PC-3 (cell line): ENCODE results near the gene AFG3L2. TPM values are rescaled to one million over a fixed set of nuclear protein-coding genes. Genes with fewer than 3 reads are reported as not detected.
"Not testable (repeated sequence)": the region's sequence is repeated elsewhere in the genome, so short reads cannot be mapped to it uniquely, and the experiment has no call there.

Experiments
- ATAC-seq: fragments of 200-7000 bp; cut with Tn5 transposase; 2 replicates; pipeline ENCODE4 v1.9.1; 2020; ENCODE audit warnings: mild to moderate bottlenecking, moderate library complexity
- BruUV-seq: library from RNA; stranded (reverse); fragments of 400-500 nt; replicated peaks from 2 replicates; lab custom pipeline; 2021; lab: Mats Ljungman, UMichigan
- CTCF ChIA-PET: fragments of 300-600 bp; sonication (Branson Sonifier 250); formaldehyde crosslinking; loops from one replicate; lab custom pipeline; 2022; ENCODE audit warnings: antibody characterized with exemption; lab: Charles Lee
- POLR2A ChIA-PET: fragments of 300-600 bp; sonication (Branson Sonifier 250); formaldehyde crosslinking; loops from one replicate; lab custom pipeline; 2022; ENCODE audit warnings: antibody characterized with exemption; ENCODE audit not compliant: unreplicated experiment; lab: Charles Lee
- DNase-seq: peaks from one replicate; pipeline ENCODE4 v3.0.0-alpha.2; 2015
- H2AFZ ChIP-seq: fragments of 300-600 bp; sonication (generic); 2 replicates; pipeline ENCODE4 v1.6.0; 2016; ENCODE audit warnings: antibody characterized with exemption, low read length
- H3F3A ChIP-seq: fragments of 300-600 bp; sonication (generic); one replicate; pipeline ENCODE4 v1.6.0; 2017; ENCODE audit warnings: antibody characterized with exemption, low read length, control low read depth, mild to moderate bottlenecking; ENCODE audit not compliant: unreplicated experiment
- H3K27ac ChIP-seq: fragments of 300-600 bp; sonication (generic); 2 replicates; pipeline ENCODE4 v1.5.1; 2016; ENCODE audit warnings: mild to moderate bottlenecking, low read length
- H3K27me3 ChIP-seq: fragments of 300-600 bp; sonication (generic); 2 replicates; pipeline ENCODE4 v1.6.1; 2016; ENCODE audit warnings: low read length, mixed read lengths
- H3K36me3 ChIP-seq: fragments of 300-600 bp; sonication (generic); 2 replicates; pipeline ENCODE4 v1.6.1; 2016; ENCODE audit warnings: low read depth, mixed run types, low read length, mixed read lengths
- H3K4me1 ChIP-seq: fragments of 300-600 bp; sonication (generic); 2 replicates; pipeline ENCODE4 v1.5.1; 2016; ENCODE audit warnings: low read length; ENCODE audit not compliant: insufficient read depth
- H3K4me2 ChIP-seq: fragments of 300-600 bp; sonication (generic); 2 replicates; pipeline ENCODE4 v1.6.0; 2016; ENCODE audit warnings: low read length
- H3K4me3 ChIP-seq: fragments of 300-600 bp; sonication (generic); 2 replicates; pipeline ENCODE4 v1.5.1; 2016; ENCODE audit warnings: mild to moderate bottlenecking, low read length, mixed read lengths
- H3K79me2 ChIP-seq: fragments of 300-600 bp; sonication (generic); 2 replicates; pipeline ENCODE4 v1.6.1; 2017; ENCODE audit warnings: low read length, mixed read lengths
- H3K9ac ChIP-seq: fragments of 300-600 bp; sonication (generic); 2 replicates; pipeline ENCODE4 v1.6.0; 2016; ENCODE audit warnings: mild to moderate bottlenecking, low read length
- H3K9me2 ChIP-seq: fragments of 300-600 bp; sonication (generic); replicated peaks from 2 replicates; pipeline ENCODE4 v1.6.1; 2016; ENCODE audit warnings: mixed run types, low read length, mixed read lengths
- H3K9me3 ChIP-seq: fragments of 300-600 bp; sonication (generic); 2 replicates; pipeline ENCODE4 v1.6.1; 2016; ENCODE audit warnings: low read length, mixed read lengths
- H4K20me1 ChIP-seq: fragments of 300-600 bp; sonication (generic); 2 replicates; pipeline ENCODE4 v1.6.1; 2016; ENCODE audit warnings: low read length, mixed read lengths
- CTCF ChIP-seq: fragments of 300-600 bp; sonication (generic); conservative IDR thresholded peaks from 2 replicates; pipeline ENCODE4 v1.5.1; 2017; ENCODE audit warnings: antibody characterized with exemption, low read depth, mild to moderate bottlenecking, low read length
- EZH2 ChIP-seq: fragments of 300-600 bp; sonication (generic); IDR thresholded peaks from one replicate; pipeline ENCODE4 v1.6.1; 2017; ENCODE audit warnings: antibody characterized with exemption, mild to moderate bottlenecking, low read length; ENCODE audit not compliant: unreplicated experiment
- EZH2phosphoT487 ChIP-seq: fragments of 300-600 bp; sonication (generic); IDR thresholded peaks from 2 replicates; pipeline ENCODE4 v1.6.1; 2018; ENCODE audit warnings: mild to moderate bottlenecking, antibody characterized with exemption, low read length, borderline replicate concordance
- intact Hi-C: fragments of 100-400 bp; cut with micrococcal nuclease; formaldehyde crosslinking; loops from 2 replicates; pipeline ENCODE4 v1.9.0; 2023
- total RNA-seq: library from RNA; depleted of rRNA; stranded (reverse); fragments of >200 nt; gene quantifications from 2 replicates; pipeline ENCODE4 v1.2.3, GENCODE V29; 2014

AFG3L2 gene
- total RNA-seq, 1 experiment from 2014 or later, result 79.3 TPM

GRCh38 chr18:12416098-12416729, 39.2 kb upstream of the AFG3L2 start:
- H3K9me3 ChIP-seq, result no peaks in the 10 kb centered on the region
- H3K9ac ChIP-seq, result no peak overlapping the region
- no peak overlapping the region for H2AFZ ChIP-seq
- no peaks in the 10 kb centered on the region for H3K36me3 ChIP-seq
- BruUV-seq, result no TSS peak
- no peaks in the 10 kb centered on the region for H3K4me1 ChIP-seq
- no peak for TF ChIP-seq EZH2
- TF ChIP-seq EZH2phosphoT487, result no peak
- no peak for TF ChIP-seq CTCF
- H3K79me2 ChIP-seq, result peaks cover 24% of the 10 kb centered on the region
- H3K4me2 ChIP-seq, result no peak overlapping the region
- no peaks in the 10 kb centered on the region for H3K27me3 ChIP-seq
- no peaks in the 10 kb centered on the region for H3K9me2 ChIP-seq
- H3F3A ChIP-seq, result peaks cover 3% of the 10 kb centered on the region
- H3K27ac ChIP-seq, result no peak overlapping the region
- intact Hi-C loops, result no loop called here
- DNase-seq (no peak), ATAC-seq (no peak)
- ChIA-PET POLR2A (no interaction called here), CTCF (no interaction called here)
- H3K4me3 ChIP-seq, result no peak overlapping the region
- H4K20me1 ChIP-seq, result no peaks in the 10 kb centered on the region

- H4K20me1 ChIP-seq, result no peaks in the 10 kb centered on the region
- H3K4me3 ChIP-seq, result no peak overlapping the region
- no peaks in the 10 kb centered on the region for H3F3A ChIP-seq
- H3K4me2 ChIP-seq, result no peak overlapping the region
- H3K27ac ChIP-seq, result no peak overlapping the region
- BruUV-seq, result no TSS peak
- no peak overlapping the region for H2AFZ ChIP-seq
- no peaks in the 10 kb centered on the region for H3K36me3 ChIP-seq
- no peak for ATAC-seq
- CTCF ChIA-PET, result no interaction called here
- intact Hi-C loops, result no loop called here
- TF ChIP-seq CTCF, result no peak
- TF ChIP-seq EZH2phosphoT487, result no peak
- no peak for TF ChIP-seq EZH2
- no peaks in the 10 kb centered on the region for H3K9me3 ChIP-seq
- no peak for DNase-seq
- H3K4me1 ChIP-seq, result peaks cover 6% of the 10 kb centered on the region
- no peaks in the 10 kb centered on the region for H3K9me2 ChIP-seq
- H3K27me3 ChIP-seq, result no peaks in the 10 kb centered on the region
- H3K9ac ChIP-seq, result no peak overlapping the region
- H3K79me2 ChIP-seq, result peaks cover 47% of the 10 kb centered on the region
- POLR2A ChIA-PET, result no interaction called here
Measured at GRCh38 chr18:12411456-12411855, 34.4 kb upstream of the AFG3L2 start.

GRCh38 chr18:12410747-12411146, 33.7 kb upstream of the AFG3L2 start:
- H3K36me3 ChIP-seq, H4K20me1 ChIP-seq, H3K4me1 ChIP-seq, DNase-seq, H3K9ac ChIP-seq, H3F3A ChIP-seq, CTCF ChIA-PET, H3K4me2 ChIP-seq, H3K9me3 ChIP-seq, POLR2A ChIA-PET, H3K27ac ChIP-seq, intact Hi-C loops, H3K4me3 ChIP-seq, ATAC-seq, H3K27me3 ChIP-seq, H3K9me2 ChIP-seq, H2AFZ ChIP-seq, BruUV-seq: not testable (repeated sequence)
- H3K79me2 ChIP-seq, result peaks cover 43% of the 10 kb centered on the region
